Caki2 (cell line): ENCODE results near the gene UBE2L3. TPM values are rescaled to one million over a fixed set of nuclear protein-coding genes. Genes with fewer than 3 reads are reported as not detected.
"Not testable (repeated sequence)": the region's sequence is repeated elsewhere in the genome, so short reads cannot be mapped to it uniquely, and the experiment has no call there.

Experiments
- DNase-seq: peaks from one replicate; pipeline ENCODE4 v3.0.0-alpha.2; 2015; ENCODE audit warnings: low read depth
- in situ Hi-C: cut with HindIII; loops from 2 replicates; pipeline ENCODE4 v1.10.0; 2016; ENCODE audit warnings: low sequenced_read_pairs, low pct_unique_long_range_greater_than_20kb, mixed read lengths
- total RNA-seq: library from RNA; depleted of rRNA; stranded (reverse); fragments of >200 nt; shearing (Covaris generic); gene quantifications from 2 replicates; pipeline ENCODE4 v1.2.3, GENCODE V29; 2014; ENCODE audit warnings: low replicate concordance

Gene UBE2L3
- total RNA-seq, 1 experiment from 2014 or later = 46.2 TPM

DNA sequence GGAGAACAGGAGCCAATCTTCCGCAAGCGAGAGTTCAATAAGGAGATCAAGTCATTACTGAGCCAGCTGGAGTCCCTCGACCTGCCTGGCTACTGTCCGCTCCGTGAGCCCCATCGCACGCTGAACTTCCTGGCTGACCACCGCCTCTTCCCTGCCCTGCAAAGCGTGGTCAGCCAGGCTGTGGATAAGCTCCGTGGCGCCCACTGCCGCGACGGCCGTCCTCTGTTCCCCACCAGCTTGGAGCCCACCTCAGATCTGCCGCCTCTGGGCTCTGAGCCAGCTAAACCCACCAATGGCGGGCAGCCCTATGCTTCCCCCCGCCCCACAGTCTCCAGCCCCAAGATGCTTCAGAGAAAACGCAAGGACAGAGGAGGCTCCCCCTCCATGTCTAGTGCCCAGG is 67.3 kb downstream of the UBE2L3 start:
- DNase-seq = no peak
- in situ Hi-C loops = no loop called here

DNA sequence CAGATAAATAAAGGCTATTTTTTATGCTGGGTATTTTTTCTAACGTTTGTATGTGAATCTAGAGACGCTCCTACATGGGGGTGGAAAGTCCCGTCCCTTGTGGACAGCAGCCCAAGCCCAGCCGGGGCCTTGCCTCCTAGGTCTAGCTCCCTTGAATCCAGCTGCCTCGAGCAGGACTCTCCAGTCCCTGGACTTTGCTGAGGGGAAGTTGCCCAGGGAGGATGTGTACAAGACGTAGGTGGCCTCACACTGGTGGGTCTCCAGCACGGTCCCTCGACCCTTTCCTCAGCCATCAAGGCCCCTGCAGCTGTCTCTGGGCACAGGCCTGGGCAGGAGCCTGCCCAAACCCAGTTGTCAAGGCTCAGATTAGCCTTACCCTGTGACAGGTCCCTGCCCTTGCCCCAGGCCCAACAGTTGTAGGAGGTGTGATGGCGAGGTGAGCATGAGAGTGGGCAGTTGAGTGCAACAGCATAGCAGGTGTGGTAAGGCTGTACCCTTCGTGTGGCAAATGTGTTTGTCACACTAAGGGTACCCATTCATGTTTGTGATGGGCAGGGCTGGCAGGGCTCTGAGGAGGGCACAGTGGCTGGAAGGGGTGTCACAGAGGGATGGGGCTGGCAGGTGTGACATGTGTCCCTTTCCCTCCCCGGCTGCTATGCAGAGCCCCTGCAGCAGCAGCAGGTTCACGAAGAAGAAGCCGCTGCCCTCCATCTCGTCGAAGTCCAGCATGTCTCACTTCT is 68.4 kb downstream of the UBE2L3 start:
- in situ Hi-C loops = no loop called here
- DNase-seq = no peak

DNA sequence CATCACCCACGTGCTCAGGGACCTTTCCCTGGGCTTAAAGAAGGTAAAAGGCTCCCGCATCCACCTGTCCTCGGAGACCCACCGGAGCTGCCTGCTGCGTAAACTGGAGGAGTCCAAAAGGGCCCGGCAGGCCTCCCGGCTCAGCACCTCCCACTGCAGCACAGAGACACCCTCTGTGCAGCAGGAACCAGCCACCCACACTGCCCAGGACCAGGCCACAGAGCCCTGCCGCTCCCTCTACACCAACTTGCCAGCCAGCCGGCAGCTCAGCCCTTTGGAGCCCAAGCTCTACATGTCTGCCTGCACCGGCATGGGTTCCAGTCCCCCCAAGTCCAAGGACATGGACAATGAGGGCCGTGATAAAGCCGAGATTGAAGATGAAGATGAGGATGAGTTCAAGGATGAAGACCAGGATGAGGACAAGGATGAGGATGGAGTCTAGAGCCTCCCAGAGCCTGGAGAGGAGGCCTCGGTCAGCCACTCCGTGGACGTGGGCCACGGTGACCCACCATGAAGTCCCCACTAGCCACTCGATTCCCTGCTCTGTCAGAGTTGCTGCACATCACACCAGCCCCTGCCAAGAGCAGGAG is 69.2 kb downstream of the UBE2L3 start:
- in situ Hi-C loops = no loop called here
- DNase-seq = no peak

DNA sequence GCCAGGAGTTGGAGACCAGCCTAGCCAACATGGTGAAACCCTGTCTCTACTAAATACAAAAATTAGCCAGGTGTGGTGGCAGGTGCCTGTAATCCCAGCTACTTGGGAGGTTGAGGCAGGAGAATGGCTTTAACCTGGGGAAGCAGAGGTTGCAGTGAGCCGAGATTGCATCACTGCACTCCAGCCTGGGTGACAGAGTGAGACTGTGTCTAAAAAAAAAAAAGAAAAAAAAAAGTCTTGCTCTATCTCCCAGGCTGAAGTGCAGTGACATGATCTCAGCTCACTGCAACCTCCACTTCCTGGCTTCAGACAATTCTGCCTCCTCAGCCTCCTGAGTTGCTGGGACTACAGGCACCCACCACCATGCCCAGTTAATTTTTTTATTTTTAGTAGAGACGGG is 69.9 kb downstream of the UBE2L3 start:
- DNase-seq = not testable (repeated sequence)

DNA sequence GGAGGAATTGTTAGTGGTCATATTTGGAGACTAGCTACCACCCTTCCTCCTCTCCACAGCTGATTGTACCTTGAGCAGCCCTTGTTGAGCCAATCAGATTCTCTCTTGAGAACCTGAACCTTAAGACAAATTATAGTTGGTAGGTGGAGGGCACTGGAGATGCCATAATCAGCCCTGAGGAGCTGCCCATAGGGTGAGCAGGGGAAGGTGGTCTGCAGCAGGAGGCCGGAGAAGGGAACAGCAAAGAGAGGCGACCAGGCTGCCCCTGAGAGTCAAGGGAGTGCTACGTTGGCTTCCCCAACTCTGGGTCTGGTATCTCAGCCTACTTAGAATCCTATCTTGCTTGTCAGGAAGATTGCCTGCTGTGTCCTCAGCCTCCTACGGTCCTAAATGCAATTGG is 71.8 kb downstream of the UBE2L3 start:
- no peak for DNase-seq
- in situ Hi-C loops = no loop called here

More for the DNA sequence above, 69.9 kb downstream of the UBE2L3 start:
- in situ Hi-C loops = not testable (repeated sequence)

DNA sequence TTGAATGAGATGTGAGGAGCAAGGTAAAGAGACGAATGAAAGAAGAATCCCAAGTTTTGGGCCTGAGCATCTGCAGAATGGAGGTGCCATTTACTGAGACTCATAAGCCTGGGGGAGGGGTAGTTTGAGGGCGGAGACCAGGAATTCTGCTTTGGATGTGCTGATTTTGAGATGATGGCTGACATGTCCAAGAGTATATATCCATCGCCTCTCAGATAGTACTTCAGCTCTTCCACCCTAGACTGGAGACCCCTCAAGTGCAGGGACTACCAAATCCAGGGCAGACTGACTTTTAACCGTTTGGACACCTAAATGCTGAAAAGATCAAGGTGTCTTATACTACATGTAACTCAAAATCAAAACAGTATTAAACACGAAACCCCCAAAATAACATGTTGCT is 73.3 kb downstream of the UBE2L3 start:
- in situ Hi-C loops = no loop called here
- DNase-seq = no peak

DNA sequence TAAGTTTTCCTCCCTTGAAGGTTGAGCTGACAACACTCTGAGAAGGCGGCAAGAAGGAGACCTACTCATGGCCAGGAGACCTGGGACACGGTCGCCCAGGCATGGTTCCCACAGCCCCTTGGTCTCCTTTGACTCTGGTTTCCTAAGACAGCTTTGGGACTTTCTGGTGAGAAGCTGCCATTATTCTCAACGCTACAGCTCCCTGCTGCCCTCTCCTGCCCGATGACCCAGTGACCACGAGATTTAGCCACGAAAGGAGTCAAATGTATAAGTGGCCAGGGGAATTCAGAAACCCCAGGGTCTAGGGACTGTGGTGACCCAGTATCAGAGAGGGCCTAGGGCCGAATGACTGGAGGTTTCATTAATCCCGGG is 73.9 kb downstream of the UBE2L3 start:
- no peak for DNase-seq
- in situ Hi-C loops = no loop called here

DNA sequence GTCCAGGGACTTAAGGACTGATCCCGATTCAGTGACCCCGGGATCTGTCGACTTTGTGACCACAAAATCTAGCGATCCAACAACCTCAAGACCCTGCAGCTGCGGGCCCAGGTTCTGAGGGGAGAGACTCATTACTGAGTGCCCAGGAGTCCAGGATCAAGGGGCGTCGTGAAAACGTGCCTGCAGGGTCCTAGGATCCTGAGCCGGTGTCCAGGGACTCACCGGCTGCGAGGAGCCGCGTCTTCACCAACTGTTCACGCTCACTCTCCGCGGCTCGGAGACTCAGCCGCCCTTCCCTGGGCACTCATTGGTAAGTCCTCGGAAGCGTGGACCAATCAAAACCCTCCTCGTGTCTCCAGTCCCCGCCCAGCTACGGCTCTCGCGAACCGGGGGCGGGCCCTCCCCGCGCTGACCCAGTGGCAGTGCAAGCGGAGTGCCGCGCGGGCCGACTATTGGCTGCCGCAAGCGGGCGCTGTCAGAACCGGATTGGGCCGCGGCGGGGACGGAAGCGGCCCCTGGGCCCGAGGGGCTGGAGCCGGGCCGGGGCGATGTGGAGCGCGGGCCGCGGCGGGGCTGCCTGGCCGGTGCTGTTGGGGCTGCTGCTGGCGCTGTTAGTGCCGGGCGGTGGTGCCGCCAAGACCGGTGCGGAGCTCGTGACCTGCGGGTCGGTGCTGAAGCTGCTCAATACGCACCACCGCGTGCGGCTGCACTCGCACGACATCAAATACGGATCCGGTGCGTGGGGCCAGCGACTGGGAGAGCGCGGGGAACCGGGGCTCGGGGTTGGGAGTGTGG is 74.5 kb downstream of the UBE2L3 start, which contains the start of gene SDF2L1:
TSS of gene SDF2L1 (plus strand) at position 514 of the 795 bp plus-strand sequence. CDS start at position 549, 35 bp downstream.
- in situ Hi-C loops = no loop called here
- peak; percentile 99 for DNase-seq

DNA sequence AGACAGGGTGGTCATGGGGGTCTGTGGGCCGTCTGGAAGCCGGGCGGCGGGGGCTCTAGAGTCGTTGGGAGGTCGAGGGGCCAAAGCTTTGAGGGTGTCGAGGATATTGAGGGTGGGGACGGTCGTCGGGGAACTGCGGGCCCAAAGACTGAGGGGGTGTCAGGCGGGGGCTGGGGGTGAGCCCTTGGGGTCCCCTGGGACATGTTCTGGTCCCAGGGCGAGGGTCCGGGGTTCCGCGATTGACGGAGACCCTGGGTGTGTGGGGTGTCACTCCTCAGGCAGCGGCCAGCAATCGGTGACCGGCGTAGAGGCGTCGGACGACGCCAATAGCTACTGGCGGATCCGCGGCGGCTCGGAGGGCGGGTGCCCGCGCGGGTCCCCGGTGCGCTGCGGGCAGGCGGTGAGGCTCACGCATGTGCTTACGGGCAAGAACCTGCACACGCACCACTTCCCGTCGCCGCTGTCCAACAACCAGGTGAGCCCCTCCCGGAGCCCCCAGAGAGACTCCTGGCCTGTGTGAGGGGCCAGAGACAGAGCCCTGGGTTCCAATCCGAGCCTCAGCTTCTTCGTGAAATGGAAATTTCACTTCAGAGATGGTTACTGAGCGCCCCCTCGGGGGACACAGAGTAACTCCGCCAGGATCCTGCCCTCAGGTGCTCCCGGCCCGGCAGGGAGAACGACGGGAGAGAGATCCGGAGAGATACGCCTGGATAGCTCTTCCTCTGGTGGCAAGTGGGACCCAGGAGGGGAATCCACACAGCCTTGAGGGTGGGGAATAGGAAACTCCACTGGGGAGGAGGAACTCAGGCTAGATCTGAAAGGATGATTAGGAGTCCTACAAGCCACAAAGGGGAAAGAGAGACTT is 75.3 kb downstream of the UBE2L3 start:
- in situ Hi-C loops = no loop called here
- DNase-seq = peak; percentile 74

DNA sequence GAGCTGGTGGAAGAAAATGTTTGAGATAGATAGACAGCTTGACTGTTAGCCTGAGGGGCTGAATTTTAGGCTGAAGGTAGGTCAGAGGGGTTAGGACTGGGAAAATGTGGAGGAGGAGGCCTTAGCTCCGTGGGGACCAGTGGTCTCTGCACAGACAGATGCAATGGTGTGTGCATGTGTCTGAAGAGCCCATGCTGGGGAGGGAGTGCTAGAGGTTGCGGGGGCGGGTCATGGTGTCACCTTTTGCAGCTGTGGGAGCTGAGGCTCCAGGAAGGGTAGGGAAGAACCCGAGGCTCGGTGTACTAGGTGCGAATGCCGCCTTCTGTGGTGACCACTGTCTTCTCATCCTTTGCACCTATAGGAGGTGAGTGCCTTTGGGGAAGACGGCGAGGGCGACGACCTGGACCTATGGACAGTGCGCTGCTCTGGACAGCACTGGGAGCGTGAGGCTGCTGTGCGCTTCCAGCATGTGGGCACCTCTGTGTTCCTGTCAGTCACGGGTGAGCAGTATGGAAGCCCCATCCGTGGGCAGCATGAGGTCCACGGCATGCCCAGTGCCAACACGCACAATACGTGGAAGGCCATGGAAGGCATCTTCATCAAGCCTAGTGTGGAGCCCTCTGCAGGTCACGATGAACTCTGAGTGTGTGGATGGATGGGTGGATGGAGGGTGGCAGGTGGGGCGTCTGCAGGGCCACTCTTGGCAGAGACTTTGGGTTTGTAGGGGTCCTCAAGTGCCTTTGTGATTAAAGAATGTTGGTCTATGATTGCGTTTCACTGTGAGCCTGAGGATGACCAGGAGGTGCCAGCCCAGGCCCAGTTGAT is 76.2 kb downstream of the UBE2L3 start:
- in situ Hi-C loops = no loop called here
- no peak for DNase-seq

DNA sequence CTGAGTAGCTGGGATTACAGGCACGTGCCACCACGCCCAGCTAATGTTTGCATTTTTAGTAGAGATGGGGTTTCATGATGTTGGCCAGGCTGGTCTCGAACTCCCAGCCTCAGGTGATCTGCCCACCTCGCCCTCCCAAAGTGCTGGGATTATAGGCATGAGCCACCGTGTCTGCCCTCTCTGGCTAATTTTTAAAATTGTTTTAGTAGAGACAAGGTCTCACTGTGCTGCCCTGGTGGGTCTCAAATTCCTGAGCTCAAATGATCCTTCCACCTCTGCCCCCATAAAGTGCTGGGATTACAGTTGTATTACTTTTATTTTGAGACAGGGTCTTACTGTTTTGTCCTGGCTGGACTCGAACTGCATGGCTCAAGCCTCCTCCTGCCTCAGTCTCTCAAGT is 78.0 kb downstream of the UBE2L3 start:
- in situ Hi-C loops, DNase-seq: not testable (repeated sequence)

DNA sequence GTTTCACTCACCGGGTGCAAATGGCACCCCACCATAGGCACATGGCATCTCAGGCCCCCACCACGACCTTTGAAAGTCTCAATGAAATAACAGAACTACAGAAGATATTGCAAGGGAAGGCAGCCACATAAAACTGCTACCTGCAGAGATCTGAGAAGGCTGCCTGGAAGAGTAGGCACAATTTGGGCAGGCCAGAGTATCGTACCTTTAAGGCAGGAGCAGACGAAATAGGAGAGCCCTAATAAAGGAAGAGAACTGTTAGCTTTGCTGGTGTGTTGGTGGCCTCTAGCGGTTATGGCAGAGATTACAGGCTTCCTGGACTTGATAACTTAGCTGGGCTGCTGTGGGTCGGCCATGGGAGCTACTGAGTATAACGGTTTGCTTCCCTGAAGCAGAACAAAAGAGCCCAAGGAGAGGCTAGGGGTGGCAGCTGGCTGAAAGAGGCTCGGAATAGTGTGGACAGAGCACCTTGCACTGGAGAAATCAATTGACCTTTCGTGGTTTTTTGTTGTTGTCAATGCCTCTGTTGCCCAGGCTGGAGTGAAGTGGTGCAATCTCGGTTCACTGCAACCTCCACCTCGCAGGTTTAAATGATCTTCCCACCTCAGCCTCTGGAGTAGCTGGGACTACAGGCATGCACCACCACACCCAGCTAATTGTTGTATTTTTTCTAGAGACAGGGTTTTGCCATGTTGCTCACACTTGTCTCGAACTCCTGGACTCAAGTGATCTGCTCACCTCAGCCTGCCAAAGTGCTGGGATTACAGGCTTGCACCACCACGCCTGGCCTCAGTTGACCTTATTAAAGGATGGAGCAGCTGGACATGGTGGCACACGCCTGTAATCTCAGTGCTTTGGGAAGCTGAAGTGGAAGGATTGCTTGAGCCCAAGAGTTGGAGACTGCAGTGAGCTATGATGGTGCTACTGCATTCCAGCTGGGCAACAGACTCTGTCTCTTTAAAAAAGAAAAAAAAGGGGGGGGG is 79.4 kb downstream of the UBE2L3 start:
- in situ Hi-C loops = no loop called here
- peak; percentile 58 for DNase-seq

DNA sequence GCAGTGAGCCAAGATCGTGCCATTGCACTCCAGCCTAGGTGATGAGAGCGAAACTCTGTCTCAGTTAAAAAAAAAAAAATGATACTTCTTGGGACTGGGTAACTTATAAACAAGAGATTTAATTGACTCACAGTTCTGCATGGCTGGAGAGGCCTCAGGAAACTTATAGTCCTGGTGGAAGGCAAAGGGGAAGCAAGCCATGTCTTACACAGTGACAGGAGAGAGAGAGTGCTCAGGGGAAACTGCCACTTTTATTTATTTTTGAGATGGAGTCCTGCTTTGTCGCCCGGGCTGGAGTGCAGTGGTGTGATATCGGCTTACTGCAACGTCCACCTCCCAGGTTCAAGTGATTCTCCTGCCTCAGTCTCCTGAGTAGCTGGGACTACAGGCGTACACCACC is 82.8 kb downstream of the UBE2L3 start:
- DNase-seq = peak; percentile 21
- in situ Hi-C loops = no loop called here

DNA sequence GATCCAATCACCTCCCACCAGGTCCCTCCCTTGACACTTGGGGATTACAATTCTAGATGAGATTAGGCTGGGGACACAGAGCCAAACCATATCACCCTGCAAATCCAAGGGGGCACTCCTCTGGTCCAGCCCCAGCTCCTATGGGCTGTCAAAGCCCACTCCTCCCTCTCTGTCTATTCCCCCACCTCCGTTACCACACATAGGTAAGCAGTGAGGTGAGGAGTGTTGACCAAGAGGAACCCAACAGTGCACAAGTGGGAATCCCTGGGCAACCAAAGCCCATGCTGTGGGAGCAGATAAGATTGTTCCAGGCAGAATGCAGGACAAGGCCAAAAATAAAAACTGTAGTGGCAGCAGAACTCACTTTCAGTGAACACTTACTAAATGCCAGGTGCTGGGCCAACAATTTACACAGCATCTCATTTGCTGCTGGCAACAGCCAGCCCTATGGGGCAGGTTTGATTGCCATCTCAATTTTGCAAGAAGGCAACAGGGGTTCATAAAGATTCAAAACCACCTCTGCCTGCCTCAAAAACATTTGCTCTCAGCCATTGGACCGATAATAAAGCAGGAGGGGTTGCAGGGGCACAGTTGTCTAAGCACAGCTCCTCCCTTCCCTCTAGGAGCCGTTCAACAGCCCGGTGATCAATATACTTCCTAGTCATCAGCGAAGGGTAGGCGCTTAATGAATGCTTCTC is 83.5 kb downstream of the UBE2L3 start:
- in situ Hi-C loops = no loop called here
- DNase-seq = no peak

DNA sequence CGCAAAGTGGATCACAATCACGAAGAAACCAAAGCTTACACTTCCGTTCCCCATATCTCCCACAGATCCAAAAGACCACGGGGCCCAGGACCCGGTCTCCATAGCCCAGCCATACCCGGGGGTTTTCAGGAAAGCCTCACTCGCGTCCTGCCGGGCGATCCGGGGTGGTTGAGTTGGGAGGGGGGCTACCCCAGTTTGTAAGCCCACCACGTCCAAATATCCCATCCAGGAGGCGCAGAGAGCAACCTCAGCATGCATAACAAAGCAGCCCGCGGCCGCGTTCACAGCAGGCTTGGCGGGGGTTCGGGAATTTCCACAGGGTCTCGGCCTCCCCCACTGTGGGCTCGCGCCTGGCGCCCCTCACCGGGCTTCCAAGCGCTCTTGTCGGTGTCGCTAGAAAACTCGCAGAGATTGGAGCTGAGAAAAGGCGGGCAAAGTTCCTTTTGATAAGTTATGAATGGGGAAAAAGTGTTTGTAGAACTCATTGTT is 84.1 kb downstream of the UBE2L3 start:
- in situ Hi-C loops = no loop called here
- no peak for DNase-seq

DNA sequence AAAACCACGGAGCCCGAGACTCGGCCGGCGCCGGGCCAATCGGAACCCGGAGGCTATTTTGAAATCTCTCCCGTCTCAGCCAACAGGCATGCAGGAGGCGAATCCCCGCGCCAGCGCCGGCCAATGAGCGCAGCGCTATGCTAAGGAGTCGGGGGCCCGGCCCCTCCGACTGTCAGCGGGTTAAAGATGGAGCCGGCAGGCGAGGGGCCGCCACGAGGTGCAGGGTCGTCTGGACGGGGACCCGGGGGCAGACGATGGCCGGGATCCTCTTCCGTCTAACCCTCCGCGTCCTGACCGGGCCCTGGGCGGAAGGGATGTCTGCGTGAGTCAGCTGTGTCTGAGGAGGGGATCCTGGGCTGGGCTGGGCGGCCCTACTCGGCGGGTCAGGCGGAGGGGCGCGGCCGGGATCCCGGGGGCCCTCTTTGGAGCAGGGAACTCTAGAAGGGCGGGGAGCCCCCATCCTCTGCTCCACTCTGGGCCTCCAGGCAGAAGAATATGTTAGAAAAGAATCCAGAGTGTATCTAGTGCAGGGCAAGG is 84.6 kb downstream of the UBE2L3 start:
- in situ Hi-C loops = no loop called here
- DNase-seq = peak; percentile 86
